Stimulated activated CD8-positive, alpha-beta memory T cell treated with anti-CD3 and anti-CD28 coated beads, Interleukin-4, amount 100 ng/mL, for 4 hours (primary cell): Measurements from ENCODE around the gene QSER1.
"Not testable (repeated sequence)": the region's sequence is repeated elsewhere in the genome, so short reads cannot be mapped to it uniquely, and the experiment has no call there.

Source experiments
- DNase-seq, 2 donors: peaks; one replicate each; pipeline ENCODE4 v3.0.0-alpha.2; 2020; ENCODE audit warnings: low read depth in 2 of 2, low spot score in 1 of 2

Gene QSER1

DNA sequence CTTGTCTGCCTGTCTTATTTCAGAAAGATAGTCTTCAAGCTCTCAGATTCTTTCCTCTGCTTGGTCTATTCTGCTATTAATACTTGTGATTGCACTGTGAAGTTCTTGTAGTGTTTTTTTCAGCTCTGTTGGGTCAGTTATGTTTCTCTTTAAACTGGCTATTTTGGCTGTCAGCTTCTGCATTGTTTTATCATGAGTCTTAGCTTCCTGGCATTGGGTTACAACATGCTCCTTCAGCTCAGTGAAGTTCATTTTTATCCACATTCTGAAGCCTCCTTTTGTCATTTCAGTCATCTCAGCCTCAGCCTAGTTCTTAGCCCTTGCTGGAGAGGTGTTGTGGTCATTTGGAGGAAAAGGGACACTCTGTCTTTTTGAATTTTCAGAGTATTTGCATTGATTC, 107.6 kb downstream of the QSER1 start:
- no peak for DNase-seq

- DNase-seq = no peak
Measured at GRCh38 chr11:33001281-33001680, 108.7 kb downstream of the QSER1 start.

GRCh38 chr11:33001751-33002542, 109.3 kb downstream of the QSER1 start:
- no peak for DNase-seq

- DNase-seq = no peak
Measured at GRCh38 chr11:33005175-33005574, 112.6 kb downstream of the QSER1 start.

GRCh38 chr11:33006010-33006409, 113.4 kb downstream of the QSER1 start:
- DNase-seq = no peak

DNA sequence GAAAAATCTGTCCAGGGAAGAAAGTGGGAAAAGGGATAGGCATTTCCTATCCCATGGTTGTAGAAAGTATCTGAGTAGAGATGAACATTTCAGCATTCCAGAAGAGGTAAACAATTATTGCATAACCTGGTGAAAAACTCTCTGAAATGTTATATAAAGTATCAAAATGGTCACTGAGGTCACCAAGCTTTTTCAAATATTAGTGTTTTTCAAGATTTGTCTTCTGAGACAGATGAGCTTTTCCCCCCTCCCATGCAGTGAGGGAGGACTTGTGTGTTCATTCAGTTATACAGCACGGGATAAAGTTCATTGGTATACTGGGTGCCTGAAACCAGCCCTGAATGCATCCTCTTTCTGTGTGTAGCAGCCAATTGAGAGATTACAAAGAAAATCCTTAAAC, 121.1 kb downstream of the QSER1 start:
- no peak for DNase-seq

DNA sequence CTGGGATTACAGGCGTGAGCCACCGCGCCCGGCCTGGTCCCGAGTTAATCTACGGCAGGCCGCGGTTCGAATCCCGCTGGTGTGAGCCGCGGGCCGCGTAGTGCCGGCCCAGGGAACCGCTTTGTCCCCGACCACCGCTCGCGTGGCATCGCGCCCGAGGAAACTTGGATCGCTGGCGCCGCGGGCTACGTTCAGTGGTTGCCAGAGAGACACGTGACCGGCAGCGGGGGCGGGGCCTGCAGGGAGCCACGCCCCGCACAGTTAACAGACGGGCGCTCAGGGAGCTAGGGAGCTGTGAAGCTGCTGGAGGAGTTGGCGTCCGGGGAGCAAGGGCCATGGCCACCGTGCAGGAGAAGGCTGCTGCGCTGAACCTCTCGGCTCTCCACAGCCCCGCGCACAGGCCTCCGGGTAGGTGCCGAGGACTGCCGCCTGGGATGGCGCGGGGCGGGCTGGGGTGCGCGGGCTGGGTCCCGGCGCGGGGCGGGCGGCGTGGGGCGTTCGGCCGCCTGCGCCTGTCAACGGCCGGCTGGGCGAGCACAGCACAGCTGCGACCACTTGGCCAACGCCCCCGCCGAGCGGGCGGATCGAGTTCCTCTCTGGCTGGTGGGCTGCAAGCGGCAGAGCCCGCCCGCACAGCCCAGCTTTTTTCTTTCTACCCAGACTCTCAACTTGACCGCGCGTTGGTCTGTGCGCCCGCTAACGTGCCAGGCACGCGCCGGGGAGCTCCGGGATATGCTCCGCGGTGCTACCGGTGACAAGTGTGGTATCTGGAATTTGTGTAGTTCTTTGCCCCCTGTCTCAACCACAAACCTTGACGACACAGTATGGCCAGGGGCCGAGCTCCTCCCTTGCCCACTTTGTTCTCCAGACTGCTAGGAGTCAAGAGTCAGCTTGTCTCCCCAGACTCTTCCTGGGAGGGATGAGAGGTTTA, 123.3 kb downstream of the QSER1 start, which contains the start of gene DEPDC7:
Gene DEPDC7, plus strand, starts transcription at position 258 of the 931 bp plus-strand sequence. Its CDS starts 78 bp downstream, at position 336.
- DNase-seq = peak; percentile 56 to 63

DNA sequence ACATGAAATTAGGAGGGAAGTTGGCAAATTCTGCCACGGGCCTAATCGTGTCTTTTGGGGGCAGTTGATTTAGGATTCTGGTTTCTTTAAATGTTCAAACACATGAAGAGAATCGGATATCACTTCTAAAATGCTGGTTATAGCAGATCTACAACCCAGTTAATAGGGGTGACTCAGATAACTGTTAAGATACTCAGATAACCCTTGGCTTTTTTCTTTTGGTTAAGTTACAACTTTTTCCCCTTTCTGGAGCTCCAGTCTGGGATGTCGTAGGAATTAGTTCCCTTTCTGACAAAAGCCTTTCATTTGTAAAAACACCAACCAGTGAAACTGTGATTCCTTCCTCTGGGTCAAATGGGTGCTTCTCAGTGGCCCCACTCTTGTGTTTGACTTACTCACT, 124.0 kb downstream of the QSER1 start:
- DNase-seq = no peak

GRCh38 chr11:33017478-33017877, 124.9 kb downstream of the QSER1 start:
- DNase-seq = no peak

DNA sequence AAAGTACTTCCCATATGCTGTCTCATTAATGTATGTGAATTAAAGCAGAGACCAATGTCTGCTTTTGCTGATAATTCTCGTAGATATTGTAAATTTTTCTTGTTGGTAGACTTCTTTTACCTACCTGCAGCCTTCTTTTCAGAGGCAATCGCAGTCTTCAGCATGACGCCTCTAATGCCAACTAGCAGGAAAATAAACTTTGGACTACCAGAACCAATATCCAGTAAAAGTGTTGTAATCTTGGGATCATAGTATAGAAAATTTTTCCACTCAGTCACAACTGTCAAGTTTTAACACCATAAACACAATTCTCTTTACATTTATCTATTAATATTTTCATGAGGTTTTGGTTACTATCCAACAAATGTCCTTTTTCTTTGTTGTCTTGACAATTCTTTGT, 125.4 kb downstream of the QSER1 start:
- no peak for DNase-seq

GRCh38 chr11:33018840-33019239, 126.2 kb downstream of the QSER1 start:
- DNase-seq = no peak

- no peak for DNase-seq
Measured at GRCh38 chr11:33021501-33021900, 128.9 kb downstream of the QSER1 start.

DNA sequence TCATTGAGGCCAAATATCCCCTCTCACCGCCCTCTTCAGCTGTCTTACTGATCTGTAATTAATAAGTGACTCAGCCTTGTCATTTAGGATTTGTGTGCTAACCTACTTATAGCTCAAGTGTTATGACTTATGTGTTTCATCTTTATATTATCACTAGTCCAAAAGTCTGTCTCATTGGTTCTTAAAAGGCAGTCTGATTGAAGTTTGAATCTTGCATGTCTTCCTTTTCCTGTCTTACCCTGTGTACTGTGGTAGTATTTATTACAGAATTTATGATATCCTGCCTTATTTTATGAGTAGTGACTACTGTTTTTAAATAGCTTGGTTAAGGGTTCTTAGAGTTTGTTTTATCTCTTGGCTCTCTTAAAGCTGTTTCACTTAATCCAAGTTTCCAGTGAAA, 129.3 kb downstream of the QSER1 start:
- no peak for DNase-seq

DNA sequence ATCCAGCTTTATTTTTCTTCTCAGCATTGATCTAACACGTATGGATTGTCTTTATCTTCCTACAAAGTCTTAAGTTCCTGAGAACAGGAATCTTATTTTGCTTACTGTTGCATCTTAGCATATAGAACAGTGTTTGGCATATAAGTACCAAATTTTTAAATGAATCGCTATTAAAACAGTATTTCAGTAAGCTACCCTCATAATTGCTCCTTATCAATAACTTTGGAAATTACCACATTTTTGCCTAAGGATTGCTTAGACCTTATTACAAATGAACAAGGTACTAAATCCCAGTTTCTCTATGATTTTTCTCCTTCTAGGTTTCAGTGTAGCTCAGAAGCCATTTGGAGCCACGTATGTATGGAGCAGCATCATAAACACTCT, 132.7 kb downstream of the QSER1 start:
- DNase-seq = no peak

DNA sequence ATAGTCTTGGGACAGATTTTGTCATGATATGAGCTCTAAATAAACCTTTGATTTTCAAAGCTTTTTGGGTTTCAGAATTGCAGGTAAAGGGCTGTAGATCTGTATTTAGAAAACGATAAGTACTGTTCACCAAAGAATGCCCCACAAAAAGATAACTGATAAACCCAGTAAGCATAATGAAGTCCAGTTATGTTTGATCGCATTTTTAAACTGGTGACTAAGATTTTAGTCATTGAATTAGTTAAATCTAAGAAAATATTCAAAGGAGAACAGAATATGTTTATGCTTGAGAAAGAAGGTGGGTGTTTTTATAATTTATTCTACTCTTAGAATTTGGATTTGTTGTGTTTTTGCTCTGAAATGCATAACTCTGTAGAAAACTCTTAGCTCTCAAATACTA, 134.6 kb downstream of the QSER1 start:
- no peak for DNase-seq

GRCh38 chr11:33027846-33028536, 135.4 kb downstream of the QSER1 start:
- DNase-seq = no peak

DNA sequence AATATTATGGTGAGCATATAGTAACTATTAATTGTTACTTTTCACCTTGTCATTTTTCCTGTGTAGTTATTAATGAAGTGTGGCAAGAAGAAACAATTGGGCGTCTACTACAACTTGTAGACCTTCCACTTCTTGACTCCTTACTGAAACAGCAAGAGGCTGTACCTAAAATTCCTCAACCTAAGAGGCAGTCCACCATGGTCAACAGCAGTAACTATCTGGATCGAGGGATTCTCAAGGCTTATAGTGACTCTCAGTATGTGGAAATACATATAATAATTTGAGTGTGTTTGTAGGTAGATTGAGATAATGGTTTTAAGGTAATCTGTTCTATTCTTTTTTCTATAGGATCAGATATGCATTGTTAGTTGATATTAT, 135.9 kb downstream of the QSER1 start:
- DNase-seq = no peak

DNA sequence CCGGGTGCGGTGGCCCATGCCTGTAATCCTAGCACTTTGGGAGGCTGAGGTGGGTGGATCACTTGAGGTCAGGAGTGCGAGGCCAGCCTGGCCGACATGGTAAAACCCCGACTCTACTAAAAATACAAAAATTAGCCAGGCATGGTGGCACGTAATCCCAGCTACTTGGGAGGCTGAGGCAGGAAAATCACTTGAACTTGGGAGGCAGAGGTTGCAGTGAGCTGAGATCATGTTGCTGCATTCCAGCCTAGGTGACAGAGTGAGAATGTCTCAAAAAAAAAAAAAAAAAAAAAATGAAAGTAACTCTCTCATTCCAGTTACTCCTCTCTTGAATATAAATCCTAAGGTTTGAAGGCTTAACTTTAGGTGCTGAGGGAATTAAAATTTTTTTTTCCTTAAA, 136.6 kb downstream of the QSER1 start:
- DNase-seq = not testable (repeated sequence)
